NOMO-1 treated with dmso at 0.1 percent for 144 hours (cell line): Measurements from ENCODE around the gene JCAD.
"Not testable (repeated sequence)": the region's sequence is repeated elsewhere in the genome, so short reads cannot be mapped to it uniquely, and the experiment has no call there.

Source experiments
- DNase-seq: peaks from one replicate; lab custom pipeline; 2025; ENCODE audit not compliant: unreplicated experiment; lab: John Stamatoyannopoulos, UW

The JCAD gene

DNA sequence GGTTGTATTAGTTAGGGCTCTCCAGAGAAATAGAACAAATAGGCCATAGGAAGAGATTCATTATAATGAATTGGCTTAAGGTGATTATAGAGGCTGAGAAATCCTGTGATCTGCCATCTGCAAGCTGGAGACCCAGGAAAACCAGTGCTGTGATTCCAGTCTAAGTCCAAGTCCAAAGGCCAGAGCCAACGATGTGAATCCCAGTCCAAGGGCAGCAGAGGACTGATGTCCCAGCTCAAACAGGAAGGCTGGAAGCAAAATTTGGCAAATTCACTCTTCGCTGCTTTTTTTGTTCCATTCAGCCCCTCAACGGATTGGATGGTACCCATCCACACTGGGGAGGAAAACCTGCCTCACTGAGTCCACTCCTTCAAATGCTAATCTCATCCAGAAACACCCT, 68.0 kb downstream of the JCAD start:
- no peak for DNase-seq

DNA sequence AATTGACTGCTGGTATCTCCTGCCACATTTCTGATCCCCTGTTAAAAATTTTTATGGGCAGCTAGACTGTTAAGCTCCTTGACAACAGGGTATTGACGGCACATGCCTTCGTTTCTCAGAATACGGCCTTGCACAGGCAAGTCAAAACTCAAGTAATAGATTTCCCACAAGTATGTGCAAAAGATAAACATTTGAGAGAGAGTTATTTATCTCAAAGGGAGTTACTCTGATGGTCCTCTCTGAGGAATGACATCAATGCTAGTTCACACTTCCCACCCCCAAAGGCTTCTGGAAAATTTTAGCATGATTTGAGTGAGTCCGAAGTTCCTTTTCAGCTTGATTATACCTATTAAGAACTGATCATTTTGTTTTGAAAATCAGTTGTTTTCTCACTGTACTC, 71.9 kb downstream of the JCAD start:
- no peak for DNase-seq

DNA sequence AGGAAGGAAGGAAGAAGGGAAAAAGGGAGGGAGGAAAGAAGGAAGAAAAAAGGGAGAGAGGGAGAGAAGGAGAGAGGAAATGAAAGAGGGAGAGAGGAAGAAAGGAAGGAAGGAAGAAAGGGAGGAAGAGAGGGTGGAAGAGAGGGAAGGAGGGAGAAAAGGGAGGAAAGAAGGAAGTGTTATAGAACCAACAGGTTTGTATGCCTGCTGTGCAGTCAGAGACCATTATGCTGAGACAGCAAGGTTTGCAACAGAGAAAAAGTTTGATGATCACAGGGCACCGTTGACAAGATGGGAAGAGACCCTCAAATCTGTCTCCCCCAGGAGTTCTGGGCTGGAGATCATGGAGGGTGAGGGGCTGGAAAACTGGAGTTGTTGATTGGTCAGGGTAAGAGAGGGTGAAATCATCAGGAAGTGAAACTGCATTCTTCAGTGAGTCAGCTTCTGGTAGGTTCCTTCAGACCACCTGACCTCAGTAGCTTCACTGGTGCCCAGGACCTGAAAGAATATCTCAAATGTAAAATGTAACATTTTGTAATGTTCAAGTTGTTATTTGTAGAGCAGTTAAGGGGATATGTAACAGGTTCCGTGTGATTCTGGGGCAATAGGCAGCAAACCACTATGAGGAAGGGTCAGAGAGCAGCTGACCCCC, 76.3 kb downstream of the JCAD start:
- no peak for DNase-seq

DNA sequence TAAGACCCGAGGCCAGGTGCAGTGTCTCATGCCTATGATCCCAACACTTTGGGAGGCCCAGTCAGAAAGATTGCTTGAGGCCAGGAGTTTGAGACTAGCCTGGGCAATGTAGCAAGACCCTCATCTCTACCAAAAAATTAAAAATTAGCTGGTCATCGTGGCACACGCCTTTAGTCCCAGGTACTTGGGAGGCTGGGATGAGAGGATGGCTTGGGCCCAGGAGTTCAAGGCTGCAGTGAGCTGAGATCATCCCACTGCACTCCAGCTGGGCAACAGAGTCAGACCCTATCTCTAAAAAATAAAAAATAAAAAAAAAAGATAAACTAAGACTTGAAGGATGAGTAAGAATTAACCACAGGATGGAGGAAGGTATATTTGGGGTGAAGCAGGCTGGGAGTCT, 77.9 kb downstream of the JCAD start:
- DNase-seq, result no peak

DNA sequence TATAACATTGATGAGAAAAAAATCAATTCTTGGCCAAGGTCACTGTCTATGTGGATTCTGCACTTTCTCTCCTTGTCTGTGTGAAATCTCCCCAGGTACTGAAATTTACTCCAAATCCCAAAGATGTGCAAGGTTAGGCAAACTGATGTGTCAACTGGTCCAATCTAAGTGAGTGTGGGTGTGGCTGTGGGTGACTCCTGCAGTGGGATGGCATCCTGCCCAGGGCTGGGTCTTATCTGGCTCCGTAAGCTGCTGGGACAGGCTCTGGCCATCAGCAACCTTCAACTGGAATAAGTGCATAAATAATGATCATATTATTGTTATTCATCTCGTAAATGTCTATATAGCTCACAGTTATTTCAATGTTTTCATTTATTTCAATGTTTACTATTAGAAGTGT, 79.3 kb downstream of the JCAD start:
- DNase-seq, result no peak

DNA sequence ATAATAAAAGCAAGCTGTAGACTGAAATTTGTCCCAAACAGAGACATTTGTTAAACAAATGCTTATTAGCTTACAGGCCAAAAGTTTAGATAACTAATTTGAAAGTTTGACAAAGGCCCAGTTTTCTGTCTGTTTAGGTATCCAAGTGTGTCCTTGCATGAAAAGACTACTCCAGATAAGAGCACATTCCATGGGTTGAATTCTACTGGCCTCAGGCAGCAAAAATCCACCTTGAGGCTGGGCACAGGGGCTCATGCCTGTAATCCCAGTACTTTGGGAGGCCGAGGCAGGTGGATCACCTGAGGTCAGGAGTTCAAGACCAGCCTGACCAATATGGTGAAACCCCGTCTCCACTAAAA, 80.0 kb downstream of the JCAD start:
- DNase-seq, result not testable (repeated sequence)

DNA sequence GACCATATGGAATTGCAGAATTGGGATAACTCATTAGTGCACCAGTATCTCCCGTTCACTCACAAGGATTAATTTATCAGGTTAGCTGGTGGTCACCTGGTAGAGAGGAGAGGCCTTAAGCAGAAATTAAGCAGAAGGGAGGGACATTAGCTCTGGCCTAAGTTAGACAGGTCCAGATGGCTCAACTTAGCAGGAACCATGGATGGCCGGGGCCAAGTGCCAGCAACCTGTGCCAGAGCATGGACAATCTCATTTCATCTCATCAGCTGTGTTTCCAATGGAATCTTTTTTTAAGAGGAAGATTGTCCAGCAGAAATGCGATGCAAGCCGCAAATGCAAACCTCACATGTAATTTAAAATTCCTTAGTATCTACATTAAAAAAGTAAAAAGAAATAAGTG, 82.2 kb downstream of the JCAD start:
- DNase-seq, result no peak

DNA sequence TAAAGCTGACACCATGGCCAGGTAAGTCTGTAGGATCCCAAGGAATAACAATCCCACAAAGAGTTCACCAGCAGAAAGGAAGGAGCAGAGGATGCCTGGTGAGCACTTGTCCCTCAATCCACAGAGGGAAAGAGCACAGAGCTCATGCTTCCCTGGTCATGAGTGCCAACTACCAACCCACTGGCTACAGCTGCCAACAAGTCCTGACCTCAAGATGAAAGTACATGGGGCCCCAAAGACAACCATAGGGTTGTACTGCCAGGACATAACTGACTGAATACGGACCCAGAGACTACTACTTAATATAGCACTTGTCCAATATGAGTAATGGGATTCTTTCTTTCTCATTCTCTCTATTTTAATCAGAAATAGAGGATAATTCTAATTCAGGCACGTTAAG, 83.3 kb downstream of the JCAD start:
- no peak for DNase-seq

DNA sequence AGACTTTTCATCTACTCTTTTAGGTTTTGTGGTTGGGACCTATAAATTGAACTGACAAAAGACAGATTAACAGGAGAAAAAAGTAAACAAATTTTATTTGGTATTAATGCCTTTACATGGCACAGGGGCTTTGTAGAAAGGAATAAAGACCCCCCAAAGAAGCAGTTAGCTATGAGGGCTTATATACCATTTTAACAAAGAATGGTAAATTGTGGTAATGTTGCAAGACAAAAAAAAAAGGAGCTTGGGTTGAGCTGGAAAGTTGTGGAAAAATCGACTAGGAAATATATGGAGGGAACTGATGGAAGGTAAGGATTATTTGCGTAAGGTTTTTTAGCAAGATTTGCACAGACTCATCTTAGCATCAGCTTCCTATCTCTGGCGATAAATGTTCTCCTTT, 84.6 kb downstream of the JCAD start:
- DNase-seq, result no peak

DNA sequence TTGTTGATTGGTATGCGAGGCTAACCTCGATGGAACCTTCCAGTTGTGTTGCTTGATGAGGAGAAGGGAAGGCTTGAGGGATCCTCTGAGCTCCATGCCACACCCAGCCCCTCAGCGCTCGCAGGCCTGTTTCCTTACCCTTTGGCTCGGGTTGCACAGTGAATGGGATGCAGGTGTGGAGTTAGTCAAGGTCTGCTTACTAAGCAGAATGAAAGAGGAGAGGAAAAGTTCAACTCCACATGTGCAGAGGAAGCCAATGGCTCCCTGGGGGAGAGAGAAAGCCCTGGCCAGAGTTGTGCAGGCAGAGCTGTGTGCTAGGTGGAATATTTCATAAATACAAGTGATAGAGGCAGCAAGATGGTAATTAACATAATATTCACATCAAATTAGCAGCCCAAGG, 85.5 kb downstream of the JCAD start:
- DNase-seq, result no peak

DNA sequence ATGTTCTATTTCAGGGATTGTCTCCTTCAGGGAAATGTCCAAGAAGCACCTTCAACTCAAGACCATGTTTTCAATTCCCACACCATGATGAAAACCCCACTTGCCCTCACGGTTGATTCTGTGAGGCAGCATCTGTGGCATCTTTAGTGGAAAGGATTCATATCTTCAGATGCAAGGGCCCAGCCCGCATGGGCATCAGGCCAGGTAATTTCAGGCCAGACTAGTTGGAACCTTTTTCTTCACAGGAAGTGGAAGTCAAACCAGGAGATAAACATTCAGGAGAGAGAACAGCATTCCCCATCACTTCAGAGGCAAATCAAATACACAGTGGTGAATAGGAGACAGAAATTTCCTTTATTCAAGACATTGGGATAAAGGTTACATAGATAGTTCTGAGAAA, 88.8 kb downstream of the JCAD start:
- no peak for DNase-seq

DNA sequence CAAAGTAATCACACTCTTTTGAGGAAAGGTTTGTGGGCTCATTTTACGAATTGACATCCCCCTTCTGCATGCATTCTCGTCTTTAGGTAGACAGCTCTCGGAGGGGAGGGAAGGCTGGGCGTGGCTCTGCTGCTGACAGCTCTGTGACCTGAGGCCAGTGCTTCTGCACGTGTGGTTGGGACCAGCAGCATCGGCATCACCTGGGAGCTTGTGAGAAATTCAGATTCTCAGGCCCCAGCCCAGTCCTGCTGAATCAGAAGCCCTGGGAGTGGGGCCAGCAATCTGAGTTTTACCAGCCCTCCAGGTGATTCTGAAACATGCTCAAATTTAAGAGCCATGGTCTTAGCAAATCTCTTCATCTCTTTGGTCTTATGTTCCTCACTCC, 89.4 kb downstream of the JCAD start:
- DNase-seq, result no peak

DNA sequence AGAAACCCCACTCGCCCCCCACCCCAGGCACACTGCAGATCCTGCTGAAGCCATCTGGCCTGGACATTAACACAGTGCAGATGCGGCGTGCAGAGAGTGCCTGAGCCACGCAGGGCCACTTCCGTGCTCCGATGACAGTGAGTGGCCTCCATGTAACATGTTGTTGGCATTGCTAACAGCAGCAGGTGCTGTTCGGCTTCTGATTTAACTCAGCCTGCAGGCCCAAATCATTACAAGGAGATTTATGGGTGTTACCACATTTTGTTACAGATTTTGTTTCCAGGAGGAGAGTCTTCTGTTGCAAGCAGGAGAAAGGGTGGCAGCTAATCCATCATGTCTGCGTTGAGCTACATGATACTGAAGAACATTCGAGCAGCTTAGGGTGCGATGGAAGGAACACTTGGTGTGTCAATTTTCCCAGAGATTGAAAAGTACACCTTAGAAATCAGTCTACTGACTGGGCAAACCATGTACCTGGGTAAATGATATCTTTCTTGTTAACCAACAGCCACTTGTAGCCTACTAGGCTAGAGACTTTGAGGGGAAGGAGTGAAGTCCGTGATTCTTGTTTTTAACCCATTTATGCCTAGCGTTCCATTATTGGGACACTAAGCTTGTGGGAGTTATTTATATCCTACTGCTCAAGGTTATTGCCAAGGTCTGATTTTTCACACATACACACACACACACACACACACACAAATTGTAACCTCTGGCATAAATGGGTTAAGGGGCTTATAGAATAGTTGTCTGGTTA, 90.0 kb downstream of the JCAD start:
- DNase-seq, result no peak

DNA sequence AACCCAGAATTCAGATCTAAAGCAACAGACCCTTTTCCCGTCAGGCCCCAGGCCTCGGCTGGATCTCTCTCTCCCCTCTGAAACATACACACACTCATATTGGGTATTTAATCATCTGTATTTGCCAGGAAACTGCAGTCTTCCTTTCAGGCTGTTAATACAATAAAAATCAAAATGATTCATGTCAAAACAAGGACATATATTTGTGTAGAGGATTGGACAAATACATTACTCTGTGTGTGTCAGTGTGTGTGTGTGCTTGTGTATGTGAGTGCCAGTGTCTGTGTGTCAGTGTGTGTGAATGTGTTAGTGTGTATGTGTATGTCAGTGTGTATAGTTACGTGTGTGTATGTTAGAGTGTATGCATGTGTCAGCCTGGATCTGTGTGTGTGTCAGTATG, 90.8 kb downstream of the JCAD start:
- no peak for DNase-seq

DNA sequence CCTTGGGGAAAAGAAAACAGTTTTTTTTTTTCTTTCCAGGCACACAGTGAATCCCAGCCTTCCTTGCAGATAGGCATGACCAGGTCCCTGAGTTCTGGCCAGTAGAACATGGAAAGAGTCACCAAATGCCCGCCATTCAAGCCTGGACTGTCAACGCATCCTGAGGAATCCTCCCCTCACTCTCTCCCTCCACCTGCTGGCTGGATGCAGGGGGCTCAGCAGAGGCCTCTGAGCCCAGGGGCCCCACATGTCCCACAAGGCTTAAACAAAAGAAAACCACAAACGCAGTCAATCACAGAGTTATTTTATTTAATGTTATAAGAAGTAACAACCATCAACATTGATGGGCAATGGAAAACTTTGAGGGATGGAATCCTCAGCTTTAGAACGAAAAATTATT, 93.1 kb downstream of the JCAD start:
- DNase-seq, result no peak
